A172 (cell line): ENCODE measurements around the gene ABCA1. TPM values are rescaled to one million over a fixed set of nuclear protein-coding genes. Genes with fewer than 3 reads are reported as not detected.
"Not testable (repeated sequence)": the region's sequence is repeated elsewhere in the genome, so short reads cannot be mapped to it uniquely, and the experiment has no call there.

Source experiments
- DNase-seq: peaks from one replicate; pipeline ENCODE4 v3.0.0-alpha.2; 2015; ENCODE audit warnings: low spot score
- total RNA-seq: library from RNA; depleted of rRNA; stranded (reverse); fragments of >200 nt; shearing (Covaris generic); gene quantifications from 2 replicates; pipeline ENCODE4 v1.2.3, GENCODE V29; 2014

The ABCA1 gene
- total RNA-seq, 1 experiment from 2014 or later, result 66.6 TPM

DNA sequence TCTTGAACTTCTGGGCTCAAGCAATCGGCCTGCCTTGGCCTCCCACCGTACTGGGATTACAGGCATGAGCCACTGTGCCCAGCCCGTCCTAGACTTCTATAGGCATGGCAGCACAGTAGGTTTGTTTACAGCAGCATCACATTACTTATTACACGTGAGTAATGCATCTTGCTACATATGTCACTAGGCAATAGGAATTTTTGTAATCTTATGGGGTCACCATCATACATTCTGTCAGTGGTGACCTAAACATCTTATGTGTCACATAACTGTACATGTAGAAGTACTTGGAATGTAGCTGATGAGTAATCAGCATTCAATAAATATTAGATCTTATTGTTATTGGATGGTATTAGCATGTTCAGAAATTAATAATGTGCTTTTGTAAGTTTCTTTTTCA, 22.9 kb upstream of the ABCA1 start:
- DNase-seq, result no peak

DNA sequence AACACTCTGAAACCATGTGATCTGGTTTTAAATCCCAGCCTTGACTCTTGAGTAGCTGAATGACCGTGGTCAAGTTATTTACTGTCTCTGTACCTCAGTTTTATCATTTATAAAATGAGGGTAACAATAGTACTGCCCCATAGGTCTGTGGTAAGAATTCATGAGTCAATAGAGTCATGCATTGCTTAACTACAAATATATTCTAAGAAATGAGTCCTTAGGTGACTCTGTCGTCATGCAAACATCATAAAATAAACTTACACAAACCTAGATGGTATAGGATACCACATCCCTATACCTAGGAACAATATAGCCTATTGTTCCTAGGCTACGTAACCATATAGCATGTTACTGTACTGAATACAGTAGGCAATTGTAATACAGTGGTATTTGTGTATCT, 20.3 kb upstream of the ABCA1 start:
- DNase-seq, result no peak

DNA sequence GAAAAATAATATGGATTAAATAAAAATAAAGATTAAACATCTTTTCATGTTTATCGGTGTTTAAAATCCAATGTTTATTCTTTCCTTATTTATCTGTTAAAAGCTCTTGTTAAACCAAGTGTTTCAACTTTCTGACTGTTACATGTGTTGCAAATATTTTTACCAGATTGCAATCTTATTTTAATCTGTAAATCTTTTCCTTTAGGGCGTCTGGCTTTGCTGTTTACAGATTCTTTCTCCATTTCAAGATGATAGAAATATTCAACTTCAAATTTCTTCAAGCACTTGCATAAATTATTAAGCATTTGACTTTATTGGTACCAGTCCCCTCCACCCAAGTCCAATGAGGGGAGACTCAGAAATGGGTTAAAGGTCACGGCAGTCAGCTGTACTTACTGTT, 16.9 kb upstream of the ABCA1 start:
- no peak for DNase-seq

DNA sequence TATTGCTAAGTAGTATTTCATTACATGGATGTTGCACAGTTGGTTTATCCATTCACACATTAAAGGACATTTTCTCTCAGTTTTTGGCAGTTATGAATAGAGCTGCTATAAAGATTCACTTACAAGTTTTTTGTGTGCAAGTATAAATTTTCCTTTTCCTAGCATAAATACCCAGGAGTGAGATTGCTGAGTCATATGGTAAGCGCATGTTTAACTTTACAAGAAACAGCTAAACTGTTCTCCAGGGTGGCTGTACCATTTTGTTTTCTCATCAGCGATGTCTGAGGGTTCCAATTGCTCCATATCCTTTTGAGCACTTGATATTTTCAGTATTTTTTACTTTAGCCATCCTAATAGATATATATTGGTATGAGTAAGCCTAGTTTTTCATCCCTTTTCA, 16.4 kb upstream of the ABCA1 start:
- DNase-seq, result no peak

GRCh38 chr9:104941597-104941996, 13.6 kb upstream of the ABCA1 start:
- no peak for DNase-seq

DNA sequence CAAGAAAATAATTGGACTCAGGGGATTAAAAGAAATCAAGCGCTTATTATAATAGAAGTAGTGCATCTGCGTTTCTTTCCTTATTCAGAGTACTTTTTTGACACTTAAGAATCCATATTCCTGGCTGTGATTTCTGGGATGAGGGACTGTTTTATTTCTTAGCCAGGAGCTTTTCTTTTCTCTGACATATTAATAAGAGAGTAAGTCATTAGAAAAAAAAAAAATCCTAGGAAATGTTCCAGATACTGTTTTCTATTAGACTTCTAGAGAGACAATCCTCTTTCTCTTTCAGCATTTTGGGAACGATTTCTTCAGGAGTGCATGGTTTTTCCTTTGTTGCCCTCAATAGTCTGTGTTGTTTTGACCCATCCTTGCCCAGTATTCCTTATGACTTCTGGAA, 8.3 kb upstream of the ABCA1 start:
- no peak for DNase-seq

- DNase-seq, result not testable (repeated sequence)
Observed at GRCh38 chr9:104935501-104935810, 7.5 kb upstream of the ABCA1 start.

GRCh38 chr9:104934691-104935500, 6.9 kb upstream of the ABCA1 start:
- no peak for DNase-seq

DNA sequence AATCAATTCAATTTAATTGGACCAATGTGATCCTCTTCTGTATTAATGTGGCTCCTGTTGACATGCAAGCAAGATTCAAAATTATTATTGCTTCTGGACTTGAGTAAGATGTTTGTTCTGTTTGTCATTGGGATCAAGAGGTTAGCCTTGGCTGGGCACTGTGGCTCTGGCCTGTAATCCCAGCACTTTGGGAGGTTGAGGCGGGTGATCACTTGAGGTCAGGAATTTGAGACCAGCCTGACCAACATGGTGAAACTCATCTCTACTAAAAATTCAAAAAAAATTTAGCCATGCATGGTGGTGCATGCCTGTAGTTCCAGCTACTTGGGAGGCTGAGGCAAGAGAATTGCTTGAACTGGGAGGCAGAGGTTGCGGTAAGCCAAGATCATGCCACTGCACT, 5.1 kb upstream of the ABCA1 start:
- not testable (repeated sequence) for DNase-seq

DNA sequence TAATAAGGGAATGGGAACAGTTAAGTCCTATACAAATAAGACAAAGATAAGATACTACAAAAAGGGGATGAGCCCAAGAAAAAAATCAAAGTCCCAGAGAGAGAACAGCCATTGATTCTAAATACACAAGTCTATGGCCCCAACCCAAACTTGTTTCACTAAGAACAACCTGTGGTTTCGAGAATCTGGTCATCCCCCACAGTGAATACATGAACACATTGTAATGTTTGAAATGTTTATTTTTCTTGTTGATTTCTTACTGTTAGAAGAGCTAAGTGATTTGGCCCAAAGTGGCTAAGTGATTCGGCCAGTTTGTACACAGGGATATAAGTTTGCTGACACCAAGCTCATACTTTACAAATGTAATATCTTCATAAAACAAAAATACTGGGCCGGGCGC, 3.3 kb upstream of the ABCA1 start:
- DNase-seq, result no peak

- DNase-seq, result peak; percentile 58
Observed at GRCh38 chr9:104927216-104927911, 591 bp downstream of the ABCA1 start.

- DNase-seq, result no peak
Observed at GRCh38 chr9:104923740-104924139, 4.2 kb downstream of the ABCA1 start.

DNA sequence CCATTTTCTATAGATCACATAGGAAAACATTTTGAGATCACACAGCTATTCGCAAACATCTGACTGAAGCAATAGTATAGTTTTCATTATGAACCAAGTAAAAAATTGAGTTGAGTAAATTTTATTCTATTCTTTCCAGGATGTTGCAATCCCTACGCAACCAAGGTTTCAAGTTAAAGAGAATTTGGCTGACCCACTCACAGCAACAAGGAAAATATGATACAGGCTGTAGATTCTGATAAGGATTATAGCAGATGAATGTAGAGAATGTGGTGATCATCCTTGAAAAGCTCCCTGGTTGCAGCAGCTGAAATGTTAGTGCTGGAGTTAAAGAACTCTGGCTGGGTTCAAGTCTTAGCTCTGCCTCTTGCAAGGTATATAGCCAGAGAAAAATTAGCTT, 4.7 kb downstream of the ABCA1 start:
- DNase-seq, result no peak

DNA sequence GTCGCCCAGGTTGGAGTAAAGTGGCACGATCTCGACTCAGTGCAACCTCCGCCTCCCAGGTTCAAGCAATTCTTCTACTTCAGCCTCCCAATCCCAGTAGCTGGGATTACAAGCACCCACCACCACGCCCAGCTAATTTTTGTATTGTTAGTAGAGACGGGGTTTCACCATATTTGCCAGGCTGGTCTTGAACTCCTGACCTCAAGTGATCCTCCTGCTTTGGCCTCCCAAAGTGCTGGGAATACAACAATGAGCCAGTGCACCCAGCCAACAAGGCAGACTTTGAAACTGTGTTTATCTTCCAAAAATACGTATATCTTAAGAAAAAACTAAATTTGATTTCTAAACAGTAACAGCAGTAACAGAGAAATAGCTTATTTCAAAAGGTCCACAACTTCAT, 5.2 kb downstream of the ABCA1 start:
- not testable (repeated sequence) for DNase-seq

GRCh38 chr9:104921067-104921741, 6.8 kb downstream of the ABCA1 start:
- DNase-seq, result no peak

DNA sequence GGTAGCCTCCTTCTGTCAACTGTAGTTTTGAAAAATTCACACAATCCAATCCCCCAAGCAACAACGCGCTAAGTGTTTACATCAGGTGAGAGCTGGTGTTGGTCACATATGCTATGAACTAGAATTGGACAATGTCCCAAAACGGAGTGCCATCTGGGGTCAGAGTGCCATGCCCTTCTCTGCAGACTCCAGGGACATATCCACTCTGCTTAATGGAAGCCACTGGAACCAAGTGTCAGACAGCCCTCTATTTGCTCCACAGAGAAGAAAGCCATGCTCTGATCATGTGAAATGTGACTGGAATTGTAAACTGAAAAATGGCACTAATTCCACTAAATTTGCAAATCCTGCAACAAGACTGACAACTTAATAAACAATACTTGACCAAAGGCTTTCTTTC, 12.2 kb downstream of the ABCA1 start:
- DNase-seq, result no peak

DNA sequence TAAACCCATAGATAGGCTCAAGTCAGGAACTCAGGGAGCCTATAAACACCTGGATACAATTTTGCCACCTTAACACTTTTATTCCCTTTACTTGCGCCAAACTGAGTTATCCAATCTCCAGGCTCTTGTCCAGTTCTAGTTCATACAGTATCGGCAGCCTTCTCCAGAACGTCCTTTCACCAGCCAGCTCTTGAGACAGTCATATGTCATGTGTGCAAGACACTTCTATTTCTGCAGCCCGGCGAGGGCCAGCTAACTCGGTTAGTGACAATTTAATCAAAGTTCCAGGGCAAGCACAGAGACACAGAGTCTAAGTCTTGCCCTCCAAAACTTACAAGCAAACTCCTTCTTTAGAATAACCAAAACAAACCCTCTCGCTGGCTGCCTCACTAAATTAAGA, 12.9 kb downstream of the ABCA1 start:
- no peak for DNase-seq

- DNase-seq, result no peak
Observed at GRCh38 chr9:104914466-104914865, 13.5 kb downstream of the ABCA1 start.

- DNase-seq, result no peak
Observed at GRCh38 chr9:104912606-104913005, 15.3 kb downstream of the ABCA1 start.

DNA sequence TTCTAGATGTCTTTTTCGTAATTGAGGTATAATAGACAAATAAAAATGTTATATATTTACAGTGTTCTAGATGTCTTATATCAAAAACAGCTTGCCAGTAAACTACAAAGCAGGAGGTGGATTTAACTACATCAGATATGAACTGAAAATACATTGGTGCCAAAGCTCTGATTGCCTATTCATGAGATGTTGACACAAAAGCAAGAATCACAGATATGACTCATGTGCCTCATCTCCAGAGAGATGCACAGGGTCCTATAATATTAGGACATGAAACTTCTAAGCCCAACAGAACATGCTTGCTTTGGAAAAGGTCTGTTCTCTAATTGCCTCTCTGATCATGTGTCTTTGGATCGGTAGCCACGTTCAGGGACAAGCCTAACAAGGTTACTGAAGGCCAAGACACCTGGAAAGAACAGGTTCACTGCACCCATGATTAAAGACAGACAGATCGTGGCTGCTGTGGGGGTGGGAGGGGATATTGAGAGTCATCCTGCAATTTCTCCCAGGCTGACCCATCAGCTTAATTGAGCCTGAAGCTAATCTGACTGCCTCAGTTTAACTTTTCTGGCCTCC, 16.8 kb downstream of the ABCA1 start:
- no peak for DNase-seq

- peak; percentile 84 for DNase-seq
Observed at GRCh38 chr9:104907278-104907951, 20.5 kb downstream of the ABCA1 start.
